Inferior parietal cortex (tissue), 1 donor: Measurements from ENCODE around the gene VAV3.

Source experiments
- DNase-seq: peaks from one replicate; pipeline ENCODE4 v3.0.0-alpha.2; 2016; ENCODE audit errors: extremely low spot score

Gene VAV3

DNA sequence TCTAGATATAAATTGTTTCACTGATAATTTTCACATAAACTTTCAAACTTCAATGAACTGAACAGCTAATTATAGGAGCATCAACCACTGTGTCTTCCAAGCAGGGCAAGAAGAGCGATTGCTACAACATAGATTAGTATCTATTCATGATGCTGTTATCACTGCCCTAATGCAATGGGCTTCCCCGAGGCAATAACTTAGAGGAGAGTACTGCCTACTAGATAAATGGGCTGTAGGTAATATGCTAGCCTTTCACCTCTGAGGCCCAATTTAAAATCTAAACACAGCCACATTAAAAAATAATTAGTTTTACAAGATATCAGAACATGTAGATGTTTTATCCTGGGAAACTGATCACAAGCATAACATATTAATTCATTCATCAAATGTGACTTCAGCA, 318.0 kb downstream of the VAV3 start:
- no peak for DNase-seq

DNA sequence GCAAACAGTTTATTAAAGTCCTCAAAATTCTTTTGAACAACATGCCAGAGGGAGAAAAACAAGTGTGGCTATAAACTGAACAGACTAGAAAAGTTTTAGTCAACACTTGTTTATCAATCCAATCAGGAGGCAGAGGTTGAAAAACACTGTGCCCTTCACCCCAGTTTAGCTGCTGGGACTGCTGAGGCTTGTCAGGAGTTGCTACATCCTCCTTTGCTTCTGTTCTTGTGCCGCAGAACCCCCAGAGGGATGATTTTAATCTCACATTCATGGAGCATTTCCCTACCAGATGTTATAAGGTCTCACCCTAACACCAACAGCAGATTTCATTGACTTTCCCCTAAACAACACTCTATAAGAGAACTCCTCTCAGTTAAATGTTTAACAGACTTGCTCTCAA, 321.2 kb downstream of the VAV3 start:
- no peak for DNase-seq

DNA sequence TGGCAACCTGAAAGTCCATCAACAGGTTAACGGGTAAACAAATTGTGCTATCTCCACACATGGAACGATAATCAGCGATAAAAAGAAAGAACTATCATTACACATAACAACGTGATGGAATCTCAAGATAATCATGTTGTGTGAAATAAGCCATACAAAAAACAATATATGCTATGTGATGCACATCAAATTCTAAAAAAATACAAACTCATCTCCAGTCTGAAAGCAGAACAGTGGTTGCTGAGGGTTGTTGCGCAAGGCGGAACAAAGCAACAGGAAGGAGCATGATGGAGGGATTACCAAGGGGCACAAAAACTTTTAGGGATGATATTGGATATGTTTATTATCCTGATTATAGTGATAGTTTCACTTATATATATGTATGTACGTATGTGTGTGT, 324.8 kb downstream of the VAV3 start:
- DNase-seq = no peak

- no peak for DNase-seq
Measured at GRCh38 chr1:107637101-107637500, 327.9 kb downstream of the VAV3 start.

DNA sequence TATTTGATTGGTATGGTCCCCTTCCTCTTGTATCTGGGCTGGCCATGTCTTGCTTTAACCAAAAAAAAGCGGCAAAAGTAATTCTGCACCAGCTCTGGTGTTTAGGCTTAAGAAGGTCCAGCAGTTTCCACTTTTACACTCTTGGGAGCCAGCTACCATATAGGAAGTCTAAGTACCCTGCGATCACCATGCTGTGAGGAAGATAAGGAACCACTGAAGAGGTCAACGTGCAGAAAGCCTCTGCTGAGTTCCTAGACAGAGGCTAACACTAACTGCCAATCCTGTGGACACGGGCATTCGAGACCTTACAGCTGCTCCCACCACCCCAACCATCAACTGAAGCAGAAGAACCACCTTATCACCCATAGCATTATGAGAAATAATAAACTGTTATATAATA, 331.4 kb downstream of the VAV3 start:
- DNase-seq = no peak

- DNase-seq = no peak
Measured at GRCh38 chr1:107626073-107626796, 338.7 kb downstream of the VAV3 start.

- DNase-seq = no peak
Measured at GRCh38 chr1:107625405-107626029, 339.5 kb downstream of the VAV3 start.

GRCh38 chr1:107623431-107623830, 341.5 kb downstream of the VAV3 start:
- no peak for DNase-seq

GRCh38 chr1:107622966-107623365, 342.0 kb downstream of the VAV3 start:
- peak; percentile 39 for DNase-seq

GRCh38 chr1:107622535-107622934, 342.4 kb downstream of the VAV3 start:
- no peak for DNase-seq

- no peak for DNase-seq
Measured at GRCh38 chr1:107620753-107621152, 344.2 kb downstream of the VAV3 start.

DNA sequence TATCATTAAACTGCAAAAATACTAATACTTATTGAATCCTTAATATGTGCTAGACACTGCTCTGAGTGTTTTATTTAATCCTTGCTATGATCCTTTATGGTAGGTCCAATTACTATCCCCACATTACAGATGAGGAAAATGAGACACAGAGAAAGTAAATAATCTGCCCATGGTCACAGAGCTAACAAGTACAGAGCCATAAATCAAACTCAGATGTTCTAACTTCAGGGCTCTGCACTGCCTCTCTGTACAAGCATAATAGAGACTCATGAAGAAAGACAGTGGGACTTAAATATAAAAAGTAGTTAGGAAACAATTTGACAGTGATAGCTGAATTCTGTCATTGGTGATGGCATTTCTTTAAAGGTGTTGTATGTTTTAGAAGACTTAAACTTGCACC, 346.4 kb downstream of the VAV3 start:
- DNase-seq = no peak

DNA sequence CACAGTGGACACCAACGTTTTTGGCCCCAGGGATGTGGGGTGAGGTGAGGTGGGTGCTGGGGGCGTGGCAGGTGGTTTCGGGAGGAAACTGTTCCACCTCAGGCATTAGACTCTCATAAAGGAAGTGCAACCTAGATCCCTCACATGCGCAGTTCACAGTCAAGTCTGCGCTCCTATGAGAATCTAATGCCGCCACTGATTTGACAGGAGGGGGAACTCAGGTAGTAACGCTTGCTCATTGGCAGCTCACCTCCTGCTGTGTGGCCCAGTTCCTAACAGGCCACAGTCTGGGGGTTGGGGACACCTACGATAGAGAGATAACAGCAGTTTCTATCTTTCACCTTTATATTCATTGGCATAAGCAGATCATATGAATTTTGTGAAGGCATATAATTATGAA, 347.1 kb downstream of the VAV3 start:
- no peak for DNase-seq

DNA sequence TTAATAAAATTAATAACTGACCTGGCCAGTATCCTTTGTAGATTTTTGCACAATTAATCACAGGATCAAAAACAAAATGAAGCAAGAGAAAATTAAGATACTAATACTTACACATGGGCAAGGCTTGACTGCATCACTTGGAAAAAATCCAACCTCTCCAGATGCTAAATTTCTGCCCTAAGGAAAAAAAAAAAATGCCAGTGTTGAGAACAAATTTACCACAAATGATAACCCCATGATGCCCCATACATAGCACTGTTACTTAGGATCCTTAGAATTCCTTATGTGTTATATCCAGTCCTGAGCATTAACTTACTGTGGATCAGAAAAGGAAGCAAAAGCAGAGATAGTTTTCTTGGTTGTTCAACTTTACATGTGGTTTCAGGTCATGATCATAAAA, 347.5 kb downstream of the VAV3 start:
- no peak for DNase-seq

DNA sequence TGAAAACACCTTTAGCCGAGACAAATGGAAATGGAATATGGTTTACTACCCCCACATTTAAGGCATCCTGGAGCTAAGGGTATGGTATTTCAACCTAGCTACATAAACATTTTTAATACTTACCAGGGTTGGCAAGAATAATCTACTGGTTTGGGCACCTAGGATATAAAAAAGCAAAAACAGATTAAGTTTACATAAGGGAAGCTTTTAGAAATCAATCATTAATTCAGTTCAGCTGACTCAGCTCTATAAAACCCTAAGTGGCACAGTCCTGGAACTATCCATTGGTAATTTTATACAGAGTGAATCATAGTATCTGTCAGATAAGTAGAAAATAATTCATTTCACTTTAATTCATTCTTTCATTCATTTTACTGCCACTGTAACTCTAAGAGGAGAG, 355.2 kb downstream of the VAV3 start:
- DNase-seq = no peak

- no peak for DNase-seq
Measured at GRCh38 chr1:107604825-107605224, 360.2 kb downstream of the VAV3 start.

GRCh38 chr1:107600607-107601160, 364.3 kb downstream of the VAV3 start:
- no peak for DNase-seq

DNA sequence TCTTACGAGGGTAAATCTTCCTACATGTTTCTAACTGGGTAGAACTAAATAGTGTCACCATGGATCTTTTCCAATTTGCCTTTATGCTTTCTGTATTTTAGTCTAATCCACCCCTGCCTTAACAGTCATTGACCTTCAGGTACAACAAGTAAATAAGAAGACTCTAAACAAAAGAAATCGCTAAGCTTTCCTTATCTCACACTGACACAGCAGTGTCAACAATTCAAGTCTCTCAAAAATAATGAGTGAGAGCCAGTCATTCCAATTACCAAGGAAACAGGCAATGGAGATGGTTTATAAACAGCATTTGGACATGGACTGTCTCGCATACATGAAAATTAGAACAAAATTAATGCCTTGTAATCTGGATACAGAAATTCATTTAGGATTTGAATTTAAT, 365.8 kb downstream of the VAV3 start:
- DNase-seq = no peak

DNA sequence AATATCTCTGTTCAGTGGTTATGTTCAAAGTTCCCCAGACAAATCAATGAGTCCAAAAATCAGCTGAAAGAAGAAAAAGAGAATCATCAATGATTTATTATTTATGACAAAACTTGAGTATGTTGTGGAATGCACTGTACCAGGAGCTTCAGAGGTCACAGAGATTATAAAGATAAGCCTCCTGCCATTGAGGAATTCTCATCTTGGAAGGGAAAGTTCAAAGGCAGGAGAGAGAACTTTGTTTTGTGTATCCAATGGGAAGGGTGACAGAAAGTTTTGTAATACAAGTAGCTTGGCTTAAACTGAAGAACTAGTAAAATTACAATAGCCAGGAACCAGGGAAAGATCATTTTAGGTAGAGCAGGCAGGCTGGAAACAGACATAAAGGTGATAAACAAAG, 367.7 kb downstream of the VAV3 start:
- no peak for DNase-seq

DNA sequence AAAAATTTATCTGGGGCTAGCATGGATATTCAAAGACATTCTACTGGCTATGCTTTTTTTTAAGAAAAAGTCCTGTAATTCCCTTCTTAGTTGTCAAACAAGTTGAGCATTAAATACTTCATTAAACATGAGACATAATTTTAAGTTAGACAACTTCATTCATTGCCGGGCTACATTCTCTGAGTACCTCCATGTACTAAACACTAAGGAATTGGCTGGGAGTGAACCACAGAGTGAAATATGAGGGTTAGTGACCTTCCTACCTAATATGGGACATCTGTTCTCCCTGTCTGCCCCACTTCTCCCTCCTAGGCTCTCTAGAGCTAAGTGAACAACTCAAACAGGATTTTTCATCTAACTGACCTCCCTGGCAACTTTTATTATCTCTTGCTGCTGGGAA, 370.4 kb downstream of the VAV3 start:
- no peak for DNase-seq

DNA sequence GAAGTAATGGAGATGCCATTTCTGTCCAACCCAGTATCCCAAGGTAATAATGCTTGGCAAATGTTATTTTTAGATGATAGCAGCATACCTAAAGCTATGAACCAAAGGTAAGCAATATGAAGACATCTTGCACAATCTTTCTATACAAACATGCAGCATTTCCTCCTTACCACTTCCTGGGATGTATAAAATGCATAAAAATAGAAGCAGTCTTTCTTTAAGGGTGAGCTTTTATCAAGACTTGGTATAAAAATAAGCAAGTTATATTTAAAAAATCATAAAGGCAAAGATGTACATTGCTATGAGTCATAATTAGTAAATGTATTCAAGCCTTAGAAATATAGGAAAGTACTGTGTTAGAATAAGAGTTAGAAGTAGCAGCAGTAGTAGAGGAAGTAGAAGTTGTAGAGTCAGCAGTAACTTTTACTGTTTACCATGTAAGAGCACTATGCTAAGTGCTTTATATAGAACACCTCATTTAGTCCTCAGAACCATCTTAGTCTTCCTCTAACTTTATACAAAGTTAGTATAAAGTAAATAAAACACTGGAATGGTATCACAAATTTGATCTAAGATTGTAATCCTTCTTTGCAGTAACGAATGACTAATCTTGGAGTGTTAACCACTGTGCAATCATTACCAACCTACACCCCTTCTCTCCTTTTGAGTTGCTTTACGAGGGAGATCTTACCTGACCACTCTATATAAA, 371.3 kb downstream of the VAV3 start:
- no peak for DNase-seq

DNA sequence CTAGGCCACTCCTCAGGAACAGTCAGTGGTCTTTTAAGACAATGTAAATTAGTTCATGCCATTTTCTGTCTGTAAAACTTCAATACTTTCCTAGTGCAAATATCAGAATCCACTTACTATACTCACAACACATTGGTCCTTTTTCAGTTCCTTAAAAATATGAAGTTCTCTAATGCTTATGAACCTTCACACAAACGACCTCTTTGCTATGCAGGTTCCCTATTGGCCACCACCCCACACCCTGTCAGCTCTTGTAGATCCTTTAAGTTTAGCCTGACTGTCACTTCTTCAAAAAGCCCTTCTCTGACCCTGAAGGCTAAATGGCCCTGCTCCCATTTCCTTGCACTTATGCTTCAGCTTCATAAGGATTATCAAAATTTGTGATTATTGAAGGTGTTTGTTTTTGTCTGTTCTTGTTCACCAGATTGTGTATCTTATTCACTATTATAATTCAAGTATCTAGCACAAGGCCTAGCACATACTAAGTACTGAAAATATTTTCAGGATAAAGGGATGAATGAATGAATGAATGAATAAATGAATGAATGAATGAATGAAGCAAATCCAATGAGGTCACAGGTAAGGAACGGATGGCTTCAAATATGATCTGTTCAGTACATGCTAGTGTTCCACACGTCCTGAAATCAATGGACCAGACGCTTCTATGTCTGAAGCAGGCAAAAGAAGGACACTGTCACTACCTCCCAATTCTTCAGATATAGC, 373.9 kb downstream of the VAV3 start:
- no peak for DNase-seq
